KBM-7 (cell line): ENCODE measurements around the gene STK32C.

ENCODE experiments used
- DNase-seq: peaks from one replicate; pipeline ENCODE4 v3.0.0-alpha.2; 2015
- in situ Hi-C: fragments of 300-500 bp; cut with MboI; formaldehyde crosslinking; loops from 2 replicates; pipeline ENCODE4 v1.14.3; 2020; ENCODE audit warnings: low sequenced_read_pairs, low pct_unique_long_range_greater_than_20kb, mixed read lengths

Gene STK32C

GRCh38 chr10:132240156-132240555, 67.6 kb downstream of the STK32C start:
- no peak for DNase-seq
- in situ Hi-C loops = no loop called here

GRCh38 chr10:132239126-132240031, 68.4 kb downstream of the STK32C start:
- in situ Hi-C loops = no loop called here
- no peak for DNase-seq

- DNase-seq = no peak
- in situ Hi-C loops = no loop called here
Observed at GRCh38 chr10:132238371-132239125, 69.2 kb downstream of the STK32C start.

GRCh38 chr10:132237871-132238270, 69.9 kb downstream of the STK32C start:
- no peak for DNase-seq
- in situ Hi-C loops = no loop called here

GRCh38 chr10:132237396-132237795, 70.4 kb downstream of the STK32C start:
- in situ Hi-C loops = no loop called here
- no peak for DNase-seq

- in situ Hi-C loops = no loop called here
- no peak for DNase-seq
Observed at GRCh38 chr10:132236881-132237280, 70.9 kb downstream of the STK32C start.

- in situ Hi-C loops = no loop called here
- DNase-seq = no peak
Observed at GRCh38 chr10:132236161-132236560, 71.6 kb downstream of the STK32C start.

GRCh38 chr10:132234860-132235259, 72.9 kb downstream of the STK32C start:
- in situ Hi-C loops = no loop called here
- no peak for DNase-seq

GRCh38 chr10:132233501-132234085, 74.2 kb downstream of the STK32C start:
- in situ Hi-C loops = no loop called here
- DNase-seq = no peak

GRCh38 chr10:132232981-132233380, 74.8 kb downstream of the STK32C start:
- in situ Hi-C loops = no loop called here
- no peak for DNase-seq

- in situ Hi-C loops = no loop called here
- peak; percentile 95 for DNase-seq
Observed at GRCh38 chr10:132232023-132232951, 75.5 kb downstream of the STK32C start.

GRCh38 chr10:132231656-132232022, 76.1 kb downstream of the STK32C start:
- DNase-seq = no peak
- in situ Hi-C loops = no loop called here

- in situ Hi-C loops = no loop called here
- no peak for DNase-seq
Observed at GRCh38 chr10:132230557-132231210, 77.1 kb downstream of the STK32C start.

- no peak for DNase-seq
- in situ Hi-C loops = no loop called here
Observed at GRCh38 chr10:132229834-132230556, 77.8 kb downstream of the STK32C start.

- in situ Hi-C loops = no loop called here
- no peak for DNase-seq
Observed at GRCh38 chr10:132229096-132229495, 78.7 kb downstream of the STK32C start.

GRCh38 chr10:132228616-132229015, 79.1 kb downstream of the STK32C start:
- no peak for DNase-seq
- in situ Hi-C loops = no loop called here

GRCh38 chr10:132227851-132228390, 79.8 kb downstream of the STK32C start:
- in situ Hi-C loops = no loop called here

More at GRCh38 chr10:132227851-132228390, 79.8 kb downstream of the STK32C start:
- no peak for DNase-seq
